ENCODE data around the gene ADCY9. TPM values are rescaled to one million over a fixed set of nuclear protein-coding genes. Genes with fewer than 3 reads are reported as not detected.

Gene ADCY9
- total RNA-seq, 1 donor from 2014 or later = 1.3 TPM

GRCh38 chr16:4101421-4102219, 14.6 kb downstream of the ADCY9 start:
- H3K9me3 Mint-ChIP-seq = no peaks in the 10 kb centered on the region
- CTCF ChIA-PET = no interaction called here

GRCh38 chr16:4098501-4098900, 17.7 kb downstream of the ADCY9 start:
- intact Hi-C loops (cut with micrococcal nuclease) = no loop called here
- no peak for TF ChIP-seq CTCF (IDR thresholded peaks at IDR 0.05)
- ChIA-PET POLR2A (interaction anchor here (0.6 kb wide), 1 partner anchor 513 kb away, joined by 4 read pairs; no protein-coding TSS in a partner anchor), CTCF (no interaction called here)
- DNase-seq (no peak), ATAC-seq (ENCODE audit: low read depth) (no peak)
- Mint-ChIP-seq H3K4me1 (no peaks in the 10 kb centered on the region), H3K9me3 (no peaks in the 10 kb centered on the region), H3K27ac (no peak overlapping the region), H3K4me3 (no peak overlapping the region), H3K27me3 (no peaks in the 10 kb centered on the region), H3K36me3 (ENCODE audit: low read depth) (no peaks in the 10 kb centered on the region)

More at GRCh38 chr16:4101421-4102219, 14.6 kb downstream of the ADCY9 start:
- ATAC-seq (ENCODE audit: low read depth) (no peak), DNase-seq (no peak)
- no peak for TF ChIP-seq CTCF (IDR thresholded peaks at IDR 0.05)
- H3K36me3 Mint-ChIP-seq (ENCODE audit: low read depth) = no peaks in the 10 kb centered on the region
- H3K27me3 Mint-ChIP-seq = no peaks in the 10 kb centered on the region
- no peak overlapping the region for H3K27ac Mint-ChIP-seq
- POLR2A ChIA-PET = interaction anchor here (0.7 kb wide), 1 partner anchor 137 kb away, joined by 4 read pairs; no protein-coding TSS in a partner anchor
- intact Hi-C loops (cut with micrococcal nuclease) = no loop called here
- H3K4me1 Mint-ChIP-seq = no peaks in the 10 kb centered on the region
- H3K4me3 Mint-ChIP-seq = no peak overlapping the region

- intact Hi-C loops (cut with micrococcal nuclease) = no loop called here
- no peak overlapping the region for H3K4me3 Mint-ChIP-seq
- ChIA-PET POLR2A (no interaction called here), CTCF (no interaction called here)
- no peak for TF ChIP-seq CTCF (IDR thresholded peaks at IDR 0.05)
- H3K36me3 Mint-ChIP-seq (ENCODE audit: low read depth) = no peaks in the 10 kb centered on the region
- H3K4me1 Mint-ChIP-seq = no peaks in the 10 kb centered on the region
- H3K27ac Mint-ChIP-seq = no peak overlapping the region
- no peaks in the 10 kb centered on the region for H3K9me3 Mint-ChIP-seq
- no peaks in the 10 kb centered on the region for H3K27me3 Mint-ChIP-seq
- ATAC-seq (ENCODE audit: low read depth) (no peak), DNase-seq (no peak)
These were observed 18.4 kb downstream of the ADCY9 start for GRCh38 chr16:4097826-4098240.

- Mint-ChIP-seq H3K27ac (no peak overlapping the region), H3K4me3 (no peak overlapping the region), H3K9me3 (no peaks in the 10 kb centered on the region), H3K27me3 (no peaks in the 10 kb centered on the region), H3K4me1 (no peaks in the 10 kb centered on the region), H3K36me3 (ENCODE audit: low read depth) (no peaks in the 10 kb centered on the region)
- no peak for TF ChIP-seq CTCF (IDR thresholded peaks at IDR 0.05)
- DNase-seq (no peak), ATAC-seq (ENCODE audit: low read depth) (no peak)
- CTCF ChIA-PET = no interaction called here
- POLR2A ChIA-PET = no interaction called here
- intact Hi-C loops (cut with micrococcal nuclease) = no loop called here
These were observed 19.7 kb downstream of the ADCY9 start for GRCh38 chr16:4096509-4096908.

GRCh38 chr16:4094127-4094773, 22.0 kb downstream of the ADCY9 start:
- ChIA-PET CTCF (no interaction called here), POLR2A (interaction anchor here (0.6 kb wide), 1 partner anchor 1342 kb away, joined by 3 read pairs; the partner anchor contains the start of gene SRRM2)
- ATAC-seq (ENCODE audit: low read depth) (no peak), DNase-seq (no peak)
- Mint-ChIP-seq H3K27me3 (peaks cover 5% of the 10 kb centered on the region), H3K9me3 (no peaks in the 10 kb centered on the region), H3K4me3 (no peak overlapping the region), H3K27ac (no peak overlapping the region), H3K4me1 (no peaks in the 10 kb centered on the region), H3K36me3 (ENCODE audit: low read depth) (no peaks in the 10 kb centered on the region)
- intact Hi-C loops (cut with micrococcal nuclease) = no loop called here
- TF ChIP-seq CTCF (IDR thresholded peaks at IDR 0.05) = no peak

All from activated B cell treated with CpG ODN at 0.5 μM for 24 hours (primary cell).